GM19023 (cell line): Measurements from ENCODE around the gene NOL4L.

Source experiments
- ATAC-seq: cut with Tn5 transposase; IDR thresholded peaks from one replicate; pipeline ENCODE4 v1.9.1; 2021; ENCODE audit warnings: mild to moderate bottlenecking, moderate library complexity; ENCODE audit not compliant: unreplicated experiment

The NOL4L gene

DNA sequence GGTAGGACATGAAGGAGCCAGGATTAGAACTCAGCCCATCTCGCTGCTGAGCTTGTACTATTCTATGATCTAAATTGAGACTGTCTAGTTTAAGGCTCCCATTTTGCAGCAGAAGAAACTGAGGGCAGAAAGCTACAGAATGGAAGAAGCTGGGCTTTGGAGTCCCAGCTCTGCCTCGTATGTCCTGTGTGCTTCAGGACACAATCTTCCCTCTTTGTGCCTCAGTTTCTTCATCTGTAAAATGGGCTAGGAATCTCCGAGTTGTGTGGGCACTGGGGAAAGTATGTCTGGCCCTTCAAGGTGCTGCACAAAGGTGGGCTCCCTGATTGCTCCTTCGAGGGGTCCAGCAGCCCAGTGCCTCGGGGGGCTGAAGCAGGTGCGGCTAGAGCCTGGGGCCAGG lies 20.7 kb downstream of the NOL4L start:
- no peak for ATAC-seq

GRCh38 chr20:32563311-32564272 lies 21.5 kb downstream of the NOL4L start:
- no peak for ATAC-seq

GRCh38 chr20:32562495-32562911 lies 22.6 kb downstream of the NOL4L start:
- ATAC-seq, result no peak

DNA sequence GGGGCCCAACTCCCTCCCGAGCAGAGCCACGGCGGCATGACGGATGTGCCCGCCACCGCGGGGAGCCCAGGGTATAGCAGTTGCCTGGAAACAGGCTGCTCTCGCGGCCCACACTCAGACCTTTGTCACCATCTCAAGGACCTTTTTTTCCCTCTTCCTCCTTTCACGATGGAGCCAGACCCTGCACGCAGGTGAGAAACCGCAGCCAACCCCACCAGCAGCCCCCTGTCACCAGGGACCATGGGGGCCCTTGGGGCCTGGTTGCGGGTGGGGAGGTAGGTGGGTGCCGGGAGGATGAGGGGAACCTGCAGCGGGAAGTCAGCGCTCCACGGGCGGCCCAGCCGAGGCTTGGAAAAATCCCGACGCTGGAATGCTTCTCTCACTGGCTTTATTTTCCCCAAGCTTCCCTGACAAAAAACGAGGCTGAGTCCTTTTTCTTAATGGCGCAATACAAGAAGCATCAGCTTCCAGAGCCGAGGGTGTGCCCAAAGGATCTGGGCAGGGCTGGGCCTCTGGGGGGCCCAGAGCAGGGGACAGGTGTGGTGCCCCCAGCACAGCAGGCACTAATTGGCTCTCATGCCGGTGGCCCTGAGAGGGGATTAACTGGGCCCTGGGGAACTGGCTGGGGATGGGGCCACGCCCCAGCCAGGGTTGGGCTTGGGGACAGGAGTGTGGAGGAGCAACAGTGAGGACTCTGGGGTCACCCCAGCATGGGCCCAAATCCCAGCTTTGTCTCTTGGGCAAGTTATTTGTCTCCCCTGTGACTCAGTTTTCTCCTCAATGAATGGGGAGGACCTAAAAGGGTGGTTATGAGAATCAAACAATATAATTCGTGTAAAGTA lies 23.9 kb downstream of the NOL4L start:
- no peak for ATAC-seq

GRCh38 chr20:32560482-32560988 lies 24.6 kb downstream of the NOL4L start:
- ATAC-seq, result no peak

DNA sequence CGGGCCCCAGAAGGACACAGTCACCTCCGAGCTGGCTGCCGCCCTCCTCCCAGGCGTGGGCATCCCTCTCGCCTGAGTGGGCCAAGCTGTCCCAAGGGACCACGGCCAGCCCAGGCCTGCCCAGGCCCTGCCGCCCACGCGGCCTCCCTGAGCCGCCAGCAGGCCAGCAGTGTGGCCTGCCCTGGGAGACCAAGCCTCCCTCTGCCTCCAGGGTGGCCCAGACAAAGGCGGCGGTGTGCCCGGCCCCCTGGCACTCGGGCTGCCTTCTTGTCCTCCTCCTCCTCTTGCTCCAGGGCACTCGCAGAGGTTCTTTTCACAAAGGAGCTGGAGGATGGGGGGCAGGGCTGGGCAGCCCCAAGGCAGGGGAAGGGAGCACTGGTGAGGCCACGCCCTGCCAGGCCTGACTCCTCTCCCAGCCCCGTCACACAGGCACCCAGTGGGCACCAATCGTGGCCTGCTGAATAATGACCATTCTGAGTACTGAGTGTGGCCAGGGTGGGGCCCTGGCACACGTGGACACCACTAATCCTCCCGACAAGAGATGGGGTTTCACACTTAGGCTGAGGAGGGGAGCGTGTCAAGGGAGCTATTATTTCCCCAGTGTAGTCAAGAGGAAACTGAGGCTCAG lies 25.3 kb downstream of the NOL4L start:
- ATAC-seq, result no peak

- no peak for ATAC-seq
Observed at GRCh38 chr20:32559205-32559752, 25.9 kb downstream of the NOL4L start.

DNA sequence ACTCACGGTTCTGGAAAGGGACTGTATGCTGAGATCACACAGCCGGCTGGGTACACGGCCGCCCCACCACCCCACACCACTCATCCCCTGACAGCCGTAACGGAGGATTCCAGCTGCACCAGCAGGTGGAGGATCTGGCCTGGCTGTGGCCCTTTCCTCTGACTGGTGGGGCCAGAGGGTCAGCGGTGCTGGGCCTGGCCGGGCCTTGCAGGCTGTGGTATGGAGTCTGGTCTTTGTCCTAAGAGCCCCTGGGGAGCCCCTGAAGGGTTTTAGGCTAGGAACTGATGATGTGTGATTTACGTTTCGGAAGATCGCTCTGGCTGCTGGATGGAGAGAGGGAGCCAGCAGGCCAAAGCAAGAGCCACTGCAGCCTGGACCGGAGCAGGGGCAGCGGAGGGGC lies 26.6 kb downstream of the NOL4L start:
- ATAC-seq, result no peak

- no peak for ATAC-seq
Observed at GRCh38 chr20:32557319-32557718, 27.8 kb downstream of the NOL4L start.

DNA sequence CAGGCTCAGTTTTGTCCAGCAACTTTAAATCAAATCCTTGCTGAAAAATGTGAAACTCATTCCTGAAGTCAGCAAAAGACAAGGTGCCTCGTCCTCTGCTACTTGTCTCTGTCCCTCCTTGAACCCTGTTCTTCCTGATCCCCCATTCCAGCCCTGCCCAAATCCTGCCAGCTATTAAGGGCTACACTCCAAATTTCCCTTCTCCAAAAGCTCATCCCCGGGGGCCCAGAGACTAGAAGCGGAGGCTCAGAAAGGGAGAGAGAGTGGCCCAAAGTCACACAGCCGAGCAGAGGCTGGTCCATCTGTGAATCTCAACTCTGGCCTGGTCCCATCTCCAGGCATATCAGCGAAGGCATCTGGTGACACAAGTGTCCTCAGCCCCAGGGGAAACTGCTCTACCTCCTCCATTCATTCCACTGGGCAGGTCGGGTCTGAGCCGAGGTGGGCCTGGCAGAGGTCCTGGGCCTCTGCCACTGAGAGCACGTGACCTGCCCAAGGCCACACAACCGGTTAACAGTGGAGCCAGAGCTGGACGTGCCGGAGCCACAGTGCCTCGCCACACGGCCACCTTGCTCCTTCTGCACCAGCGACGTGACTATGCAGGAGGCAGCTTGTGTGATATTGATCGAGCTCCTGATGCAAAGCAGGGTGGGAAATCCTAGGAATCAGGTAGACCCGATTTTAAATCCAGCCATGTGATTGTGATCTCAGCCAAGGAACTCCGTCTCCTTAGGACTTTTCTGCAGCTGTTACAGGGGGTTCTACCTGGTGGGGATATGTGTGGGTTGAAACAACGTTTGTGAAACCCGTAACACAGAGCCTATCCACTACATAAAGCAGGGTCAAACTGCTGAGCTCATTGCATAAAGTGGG lies 28.6 kb downstream of the NOL4L start:
- ATAC-seq, result no peak

DNA sequence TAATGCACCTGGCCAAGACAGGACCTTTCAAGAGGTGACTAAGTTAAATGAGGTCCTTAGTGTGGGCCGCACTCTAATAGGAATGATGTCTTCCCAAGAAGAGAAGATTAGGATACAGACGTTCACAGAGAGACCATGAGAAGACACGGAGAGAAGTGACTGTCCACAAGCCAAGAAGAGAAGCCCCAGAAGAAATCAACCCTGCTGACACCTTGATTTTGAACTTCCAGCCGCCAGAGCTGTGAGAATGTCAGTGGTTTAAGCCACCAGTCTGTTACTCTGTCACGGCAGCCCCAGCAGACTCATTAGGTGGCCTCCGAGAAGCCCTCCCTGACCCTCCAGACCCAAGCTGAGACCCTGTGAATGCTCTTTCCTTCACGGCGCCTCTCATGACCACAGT lies 29.5 kb downstream of the NOL4L start:
- no peak for ATAC-seq

- no peak for ATAC-seq
Observed at GRCh38 chr20:32554965-32555289, 30.2 kb downstream of the NOL4L start.

DNA sequence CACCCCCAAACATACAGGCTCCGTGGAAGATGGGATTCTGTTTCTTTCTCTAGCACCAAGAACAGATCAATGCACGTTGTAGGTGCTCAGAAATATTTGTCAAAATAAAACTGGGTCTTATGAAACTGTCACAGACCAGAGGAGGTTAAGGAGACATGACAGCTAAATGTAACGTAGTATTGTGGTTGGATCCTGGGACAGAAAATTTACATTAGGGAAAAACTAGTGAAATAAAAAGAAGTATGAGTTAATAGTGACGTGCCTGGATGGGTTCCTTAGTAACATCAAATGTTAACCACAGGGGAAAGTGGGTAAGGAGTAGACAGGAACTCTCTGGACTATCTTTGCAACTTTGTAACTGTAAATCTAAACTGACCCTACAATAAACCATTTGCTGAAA lies 31.5 kb downstream of the NOL4L start:
- ATAC-seq, result no peak

DNA sequence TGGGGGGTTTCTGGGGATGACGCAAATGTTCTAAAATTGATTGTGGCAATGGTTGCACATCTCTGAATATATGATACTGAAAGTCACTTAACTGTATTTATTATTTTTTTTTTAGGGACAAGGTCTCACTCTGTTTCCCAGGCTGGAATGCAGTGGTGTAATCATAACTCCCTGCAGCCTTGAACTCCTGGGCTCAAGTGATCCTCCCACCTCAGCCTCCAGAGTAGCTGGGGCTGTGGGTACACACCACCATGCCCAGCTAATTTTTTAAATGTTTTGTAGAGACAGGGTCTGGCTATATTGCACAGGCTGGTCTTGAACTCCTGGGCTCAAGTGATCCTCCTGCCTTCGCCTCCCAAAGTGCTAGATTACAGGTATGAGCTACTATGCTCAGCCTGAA lies 33.4 kb downstream of the NOL4L start:
- no peak for ATAC-seq

GRCh38 chr20:32549842-32550241 lies 35.3 kb downstream of the NOL4L start:
- ATAC-seq, result no peak

DNA sequence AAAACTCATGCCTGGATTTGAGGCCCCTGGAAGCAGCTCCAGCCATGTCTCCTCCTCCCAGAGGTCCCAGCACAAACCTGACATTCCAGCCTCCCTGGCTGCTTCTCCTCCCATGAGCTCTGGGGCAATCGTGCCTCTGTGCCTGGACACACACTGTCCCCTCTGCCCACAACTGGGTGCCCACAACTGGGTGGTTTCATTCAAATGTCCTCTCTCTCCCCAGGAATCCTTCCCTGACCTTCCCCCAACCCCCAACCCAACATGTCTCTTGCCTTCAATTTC lies 37.4 kb downstream of the NOL4L start:
- no peak for ATAC-seq

- no peak for ATAC-seq
Observed at GRCh38 chr20:32546918-32547752, 38.0 kb downstream of the NOL4L start.

- ATAC-seq, result no peak
Observed at GRCh38 chr20:32544893-32545840, 40.0 kb downstream of the NOL4L start.
